ENCODE measurements around the gene CD3D. TPM values are rescaled to one million over a fixed set of nuclear protein-coding genes. Genes with fewer than 3 reads are reported as not detected.

CD3D gene
- total and polyA plus RNA-seq, 2 donors (not counting 1 experiment from before 2014, with no cell fraction given), result 0.79 to 1.7 TPM

GRCh38 chr11:118359295-118359958 is 16.9 kb upstream of the CD3D start, which contains the start of gene UBE4A:
UBE4A (plus strand) TSS chr11:118359600; CDS start chr11:118365081, 5,481 bp downstream.
- CTCF ChIA-PET, result interaction anchor here (0.6 to 4.6 kb wide), 6 partner anchors 61 to 552 kb away, joined by 3 to 30 read pairs (median 4); no protein-coding TSS in a partner anchor
- intact Hi-C loops (cut with micrococcal nuclease), result loop anchor here (1.0 to 2.0 kb wide), 4 partner anchors 42 to 213 kb away; partner anchors contain the start of genes ARCN1, ATP5MG, KMT2A and MPZL3
- DNase-seq, result peak; percentile 97
- Histone ChIP-seq H4K20me1 (ENCODE audit: control insufficient read depth, insufficient read depth, low read length, poor library complexity, severe bottlenecking) (peaks cover 12% of the 10 kb centered on the region), H3K9ac (ENCODE audit: low read length) (peak within 1 kb of the TSS; percentile 94), H3K9me3 (ENCODE audit: control extremely low read depth in 1 of 3, control insufficient read depth in 2 of 3, insufficient read depth in 1 of 3, low read length in 2 of 3) (peaks cover 0 to 4% (median 1%) of the 10 kb centered on the region in 3 donors), H3K27ac (ENCODE audit: low read length in 2 of 2) (peak within 1 kb of the TSS; percentile 73 to 93), H3K4me2 (replicated peaks; ENCODE audit: low read depth, low read length, poor library complexity, severe bottlenecking) (peak within 1 kb of the TSS; percentile 89), H3K36me3 (replicated peaks in 1 of 2; ENCODE audit: control extremely low read depth in 1 of 2, control insufficient read depth in 1 of 2, extremely low read depth in 1 of 2, insufficient read depth in 2 of 2, low read length in 1 of 2) (peaks cover 0 to 15% of the 10 kb centered on the region in 2 experiments), H3K4me3 (ENCODE audit: control extremely low read depth in 1 of 5, extremely low read depth in 1 of 5, insufficient read depth in 1 of 5, low read depth in 2 of 5, low read length in 4 of 5) (peak within 1 kb of the TSS; percentile 82 to 98 (median 92)), H3K4me1 (ENCODE audit: control insufficient read depth in 2 of 2, insufficient read depth in 2 of 2, low read length in 2 of 2) (peaks cover 18 to 23% of the 10 kb centered on the region in 2 donors), H3K79me2 (ENCODE audit: control insufficient read depth, insufficient read depth, low read length) (peaks cover 49% of the 10 kb centered on the region), H3K27me3 (replicated peaks in 1 of 4; ENCODE audit: control extremely low read depth in 1 of 4, control insufficient read depth in 3 of 4, insufficient read depth in 4 of 4, low read length in 3 of 4) (no peaks in the 10 kb centered on the region), H2AFZ (ENCODE audit: insufficient read depth, low read depth, low read length, poor library complexity, severe bottlenecking) (peak within 1 kb of the TSS; percentile 87)
- Mint-ChIP-seq H3K9me3 (ENCODE audit: insufficient read depth) (no peaks in the 10 kb centered on the region), H3K4me3 (peak within 1 kb of the TSS; percentile 98), H3K4me1 (peaks cover 39% of the 10 kb centered on the region), H3K27ac (peak within 1 kb of the TSS; percentile 96), H3K27me3 (no peaks in the 10 kb centered on the region)
- TF ChIP-seq EZH2 (IDR thresholded peaks at IDR 0.05; ENCODE audit: borderline replicate concordance, insufficient read depth, low read depth, low read length, poor library complexity, severe bottlenecking), result no peak
- no peak for TF ChIP-seq CTCF (IDR thresholded peaks at IDR 0.05)
- POLR2A ChIA-PET, result interaction anchor here (1.2 kb wide), 1 partner anchor 161 kb away, joined by 3 read pairs; no protein-coding TSS in a partner anchor
- peak; percentile 91 for ATAC-seq (ENCODE audit: low read depth)
- 6% methylated on average over 32 of the region's 33 CpGs for WGBS (ENCODE audit: insufficient coverage)

- no peak overlapping the region for H3K4me3 ChIP-seq (ENCODE audit: control extremely low read depth in 1 of 5, extremely low read depth in 1 of 5, insufficient read depth in 1 of 5, low read depth in 2 of 5, low read length in 4 of 5)
- ATAC-seq (ENCODE audit: low read depth) (no peak), DNase-seq (no peak)
- no peak overlapping the region for H3K27ac ChIP-seq (ENCODE audit: low read length in 2 of 2)
- no peak overlapping the region for H3K27ac Mint-ChIP-seq
- peaks cover 0 to 4% (median 1%) of the 10 kb centered on the region in 3 donors for H3K9me3 ChIP-seq (ENCODE audit: control extremely low read depth in 1 of 3, control insufficient read depth in 2 of 3, insufficient read depth in 1 of 3, low read length in 2 of 3)
- intact Hi-C loops (cut with micrococcal nuclease), result loop anchor here (2.0 kb wide), 1 partner anchor 215 kb away; the partner anchor contains the start of gene ARCN1
- no peaks in the 10 kb centered on the region for H3K27me3 ChIP-seq (replicated peaks in 1 of 4; ENCODE audit: control extremely low read depth in 1 of 4, control insufficient read depth in 3 of 4, insufficient read depth in 4 of 4, low read length in 3 of 4)
- no peak overlapping the region for H3K9ac ChIP-seq (ENCODE audit: low read length)
- H3K9me3 Mint-ChIP-seq (ENCODE audit: insufficient read depth), result no peaks in the 10 kb centered on the region
- peaks cover under 1% of the 10 kb centered on the region for H4K20me1 ChIP-seq (ENCODE audit: control insufficient read depth, insufficient read depth, low read length, poor library complexity, severe bottlenecking)
- CTCF ChIA-PET, result interaction anchor here (1.8 to 1.9 kb wide), 2 partner anchors 63 to 159 kb away, joined by 4 to 19 read pairs; no protein-coding TSS in a partner anchor
- no peak overlapping the region for H3K4me2 ChIP-seq (replicated peaks; ENCODE audit: low read depth, low read length, poor library complexity, severe bottlenecking)
- H3K36me3 ChIP-seq (replicated peaks in 1 of 2; ENCODE audit: control extremely low read depth in 1 of 2, control insufficient read depth in 1 of 2, extremely low read depth in 1 of 2, insufficient read depth in 2 of 2, low read length in 1 of 2), result peaks cover 0 to 8% of the 10 kb centered on the region in 2 experiments
- POLR2A ChIA-PET, result no interaction called here
- no peak for TF ChIP-seq CTCF (IDR thresholded peaks at IDR 0.05)
- TF ChIP-seq EZH2 (IDR thresholded peaks at IDR 0.05; ENCODE audit: borderline replicate concordance, insufficient read depth, low read depth, low read length, poor library complexity, severe bottlenecking), result no peak
- peaks cover 35% of the 10 kb centered on the region for H3K79me2 ChIP-seq (ENCODE audit: control insufficient read depth, insufficient read depth, low read length)
- peaks cover 18 to 23% of the 10 kb centered on the region in 2 donors for H3K4me1 ChIP-seq (ENCODE audit: control insufficient read depth in 2 of 2, insufficient read depth in 2 of 2, low read length in 2 of 2)
- no CpG with 5 or more reads among the region's 3 CpGs for WGBS (ENCODE audit: insufficient coverage)
- H3K27me3 Mint-ChIP-seq, result no peaks in the 10 kb centered on the region
- no peak overlapping the region for H2AFZ ChIP-seq (ENCODE audit: insufficient read depth, low read depth, low read length, poor library complexity, severe bottlenecking)
- no peak overlapping the region for H3K4me3 Mint-ChIP-seq
- peaks cover 36% of the 10 kb centered on the region for H3K4me1 Mint-ChIP-seq
These were observed 15.6 kb upstream of the CD3D start for GRCh38 chr11:118358071-118358470.

Measured in B cell (primary cell).